Measurements from ENCODE around the gene LRRC73. TPM values are rescaled to one million over a fixed set of nuclear protein-coding genes. Genes with fewer than 3 reads are reported as not detected.
A peak's percentile ranks its signal among the peaks of the same experiment; 100 is the strongest.

Gene LRRC73
- total and polyA plus RNA-seq, 9 of the 15 experiments (the other 6 are each of a cell fraction or from before 2014, with no cell fraction given) = 0.07 to 0.55 (median 0.16) TPM; not detected in 3

GRCh38 chr6:43516367-43516696, 6.2 kb upstream of the LRRC73 start (continued):
- TF ChIP-seq GMEB1 (CRISPR knock-in tag; IDR thresholded peaks at IDR 0.05) (no peak), CEBPG (CRISPR knock-in tag; IDR thresholded peaks at IDR 0.05) (no peak), CEBPG (tag; conservative IDR thresholded peaks at IDR 0.05 in 1 of 2, IDR thresholded peaks at IDR 0.05 in 1 of 2) (no peak)

DNA sequence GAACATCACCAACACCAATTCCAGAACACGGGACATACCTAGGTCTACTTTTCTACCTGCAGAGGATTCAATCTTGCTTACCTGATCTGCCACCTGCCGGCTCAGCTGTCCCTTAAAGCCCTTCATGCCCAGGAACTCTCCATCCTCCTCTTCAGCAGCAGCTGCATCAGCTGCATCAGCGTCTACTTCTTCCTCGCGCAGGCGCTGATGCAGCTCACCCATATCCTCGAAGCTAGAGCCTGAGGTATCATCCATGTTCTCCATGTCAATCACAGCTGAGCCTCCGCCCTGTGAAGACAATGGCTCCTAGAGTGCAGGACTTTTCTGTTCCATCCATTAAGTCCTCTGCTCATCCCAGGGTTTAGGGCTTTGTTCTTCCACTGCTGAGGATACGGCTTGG, 5.7 kb upstream of the LRRC73 start:
- intact Hi-C loops (cut with micrococcal nuclease) = no loop called here
- no peaks in the 10 kb centered on the region for H3K9me3 ChIP-seq (replicated peaks; ENCODE audit: control insufficient read depth, insufficient read depth, low read depth, low read length)
- ATAC-seq = no peak
- ChIA-PET CTCF (ENCODE audit: low intra/inter-chr PET ratio) (no interaction called here), POLR2A (interaction anchor here (0.6 to 7.1 kb wide), 6 partner anchors 9 to 216 kb away, joined by 3 to 89 read pairs (median 9); partner anchors contain the start of gene GTPBP2)
- peaks cover 10% of the 10 kb centered on the region; the same call in 1 of the 2 replicates for H4K20me1 ChIP-seq (replicated peaks; ENCODE audit: control insufficient read depth, insufficient read depth, low read length)
- H3K9ac ChIP-seq (ENCODE audit: insufficient read depth in 1 of 2, low read depth in 2 of 2, low read length in 2 of 2) = peak overlapping the region; percentile 95 to 99
- FAIRE-seq = no peak
- peaks cover 57% of the 10 kb centered on the region for H3K79me2 ChIP-seq (ENCODE audit: control insufficient read depth, insufficient read depth, low read length)
- no peak for DNase-seq (ENCODE audit: extremely low read depth in 1 of 4, low spot score in 3 of 4)
- 65% methylated on average over 9 of the region's 9 CpGs for WGBS (ENCODE audit: insufficient coverage, low coverage, missing lambda C conversion rate)
- in situ Hi-C loops (cut with MboI) = no loop called here
- peak overlapping the region; percentile 67 for H3K27ac ChIP-seq (ENCODE audit: extremely low read depth, low read depth, low read length)
- no TSS peak for BruUV-seq (replicated peaks)
- no peak overlapping the region for H2AFZ ChIP-seq (ENCODE audit: low read depth, low read length)
- peaks cover 82% of the 10 kb centered on the region for H3K36me3 ChIP-seq (ENCODE audit: control insufficient read depth, insufficient read depth, low read length)
- H3K27me3 ChIP-seq (ENCODE audit: control insufficient read depth in 2 of 2, insufficient read depth in 2 of 2, low read length in 2 of 2) = no peaks in the 10 kb centered on the region
- H3K4me2 ChIP-seq (ENCODE audit: insufficient read depth, low read length) = peak overlapping the region; percentile 99
- H3K9me1 ChIP-seq (ENCODE audit: control insufficient read depth, insufficient read depth, low read length) = no peaks in the 10 kb centered on the region
- H3K4me1 ChIP-seq (replicated peaks in 1 of 2; ENCODE audit: control insufficient read depth in 2 of 2, insufficient read depth in 2 of 2, low read length in 2 of 2) = peaks cover 13 to 19% of the 10 kb centered on the region in 2 experiments; a peak in 4 of 5 replicates
- H3K4me3 ChIP-seq = peak overlapping the region; percentile 80
- TF ChIP-seq PTRF (tag; IDR thresholded peaks at IDR 0.05) (no peak), ZNF644 (tag; IDR thresholded peaks at IDR 0.05; ENCODE audit: low read depth) (no peak), TCF7L2 (IDR thresholded peaks at IDR 0.05; ENCODE audit: low read depth, low read length) (no peak), SMAD1 (IDR thresholded peaks at IDR 0.05; ENCODE audit: low read depth, low read length, partially characterized antibody) (no peak), ZNF263 (CRISPR knock-in tag; IDR thresholded peaks at IDR 0.05; ENCODE audit: borderline replicate concordance) (0 out of 2 replicates have a peak, but pooled peaks have one; percentile 6), FOSL1 (tag; conservative IDR thresholded peaks at IDR 0.05) (no peak), SOX6 (IDR thresholded peaks at IDR 0.05) (no peak), MEF2D (tag; conservative IDR thresholded peaks at IDR 0.05; ENCODE audit: low read depth) (no peak), ZNF740 (CRISPR knock-in tag; IDR thresholded peaks at IDR 0.05) (peak; percentile 45; the same call in 1 of the 2 replicates), ZNF740 (tag; IDR thresholded peaks at IDR 0.05) (no peak), KLF6 (CRISPR knock-in tag; IDR thresholded peaks at IDR 0.05; ENCODE audit: borderline replicate concordance) (no peak), PKNOX1 (IDR thresholded peaks at IDR 0.05) (peak; percentile 86)
- TF ChIP-seq, protein P1, sequence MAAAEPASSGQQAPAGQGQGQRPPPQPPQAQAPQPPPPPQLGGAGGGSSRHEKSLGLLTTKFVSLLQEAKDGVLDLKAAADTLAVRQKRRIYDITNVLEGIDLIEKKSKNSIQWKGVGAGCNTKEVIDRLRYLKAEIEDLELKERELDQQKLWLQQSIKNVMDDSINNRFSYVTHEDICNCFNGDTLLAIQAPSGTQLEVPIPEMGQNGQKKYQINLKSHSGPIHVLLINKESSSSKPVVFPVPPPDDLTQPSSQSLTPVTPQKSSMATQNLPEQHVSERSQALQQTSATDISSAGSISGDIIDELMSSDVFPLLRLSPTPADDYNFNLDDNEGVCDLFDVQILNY (CRISPR knock-in tag; IDR thresholded peaks at IDR 0.05) = no peak

Data from K562 (cell line).